Liver (tissue), 9 donors: ENCODE measurements around the gene TP53. TPM values are rescaled to one million over a fixed set of nuclear protein-coding genes. Genes with fewer than 3 reads are reported as not detected.

Source experiments
- DNase-seq: peaks from one replicate; pipeline ENCODE4 v3.0.0-alpha.2; 2017; ENCODE audit warnings: low spot score
- H3K27ac ChIP-seq, 2 donors: one replicate each; pipeline ENCODE4 v1.7.0; 2013; ENCODE audit warnings: inconsistent platforms in 2 of 2, low read length in 2 of 2, control low read depth in 1 of 2, low read depth in 1 of 2, mild to moderate bottlenecking in 1 of 2
- H3K27me3 ChIP-seq, 4 donors: one replicate each; pipeline versions ENCODE4 v1.6.1 to v1.7.0; 2013; ENCODE audit warnings: low read length in 3 of 4, inconsistent platforms in 1 of 4, mild to moderate bottlenecking in 1 of 4, moderate library complexity in 1 of 4; ENCODE audit not compliant: control insufficient read depth in 4 of 4, insufficient read depth in 4 of 4
- H3K36me3 ChIP-seq, 4 donors: one replicate each; pipeline versions ENCODE4 v1.6.1 to v1.7.0; 2013; ENCODE audit warnings: low read length in 3 of 4, mild to moderate bottlenecking in 3 of 4, low read depth in 1 of 4, moderate library complexity in 1 of 4; ENCODE audit not compliant: control insufficient read depth in 4 of 4, insufficient read depth in 3 of 4
- H3K4me1 ChIP-seq, 4 donors: one replicate each; pipeline versions ENCODE4 v1.6.1 to v1.7.0; 2013; ENCODE audit warnings: low read length in 3 of 4, mild to moderate bottlenecking in 3 of 4, moderate library complexity in 1 of 4; ENCODE audit not compliant: control insufficient read depth in 4 of 4, insufficient read depth in 4 of 4
- H3K4me3 ChIP-seq, 3 donors: one replicate each; pipeline versions ENCODE4 v1.6.1 to v1.7.0; 2013; ENCODE audit warnings: low read length in 3 of 3, control low read depth in 1 of 3, low read depth in 1 of 3, mild to moderate bottlenecking in 1 of 3
- H3K9ac ChIP-seq, 2 donors: one replicate each; pipeline ENCODE4 v1.7.0; 2013; ENCODE audit warnings: low read length in 2 of 2, mild to moderate bottlenecking in 2 of 2, moderate library complexity in 2 of 2, control low read depth in 1 of 2, low read depth in 1 of 2
- H3K9me3 ChIP-seq, 4 donors: one replicate each; pipeline versions ENCODE4 v1.6.1 to v1.7.0; 2013; ENCODE audit warnings: low read length in 3 of 4; ENCODE audit not compliant: control insufficient read depth in 4 of 4
- FOXA1 ChIP-seq: IDR thresholded peaks from 2 replicates; pipeline ENCODE4 v1.6.1; 2016; ENCODE audit warnings: antibody characterized with exemption
- HNF4A ChIP-seq, 2 donors: conservative IDR thresholded peaks; 2 replicates each; pipeline ENCODE4 v1.6.1; 2016; ENCODE audit warnings: antibody characterized with exemption in 2 of 2, mild to moderate bottlenecking in 2 of 2
- NR2F2 ChIP-seq: IDR thresholded peaks from 2 replicates; pipeline ENCODE4 v1.6.1; 2016; ENCODE audit warnings: antibody characterized with exemption
- RXRA ChIP-seq, 2 donors: IDR thresholded peaks; 2 replicates each; pipeline ENCODE4 v1.6.1; 2017 to 2018; ENCODE audit warnings: antibody characterized with exemption in 2 of 2, mild to moderate bottlenecking in 1 of 2
- YY1 ChIP-seq: IDR thresholded peaks from 2 replicates; pipeline ENCODE4 v1.6.1; 2016; ENCODE audit warnings: antibody characterized with exemption, mild to moderate bottlenecking
- WGBS: extraction: QIAGEN DNeasy Blood & Tissue Kit; methylation state at CpG from one replicate; pipeline ENCODE4 v1.1.7; 2013; 5-methylcytosine and 5-hydroxymethylcytosine counted together
- polyA plus RNA-seq, 2 donors: library from polyadenylated mRNA; stranded (reverse) in 1 of 2; unstranded in 1 of 2; fragments of 200-250 nt in 1 of 2; fragments of >200 nt in 1 of 2; fragmentation: Nextera tagmentation in 1 of 2; extraction: Ambion mirVana in 1 of 2; gene quantifications; one replicate each; pipeline versions ENCODE4 v1.2.1 to v1.2.3, GENCODE V29; 2013 to 2015
- total RNA-seq, 2 donors: library from RNA; depleted of rRNA; stranded (reverse); fragments of >200 nt; gene quantifications; one replicate each; pipeline ENCODE4 v1.2.3, GENCODE V29; 2014
- TF ChIP-seq, protein P1 (sequence below): IDR thresholded peaks from 2 replicates; pipeline ENCODE4 v1.6.1; 2016; ENCODE audit warnings: antibody characterized with exemption, mild to moderate bottlenecking
- TF ChIP-seq, protein P2 (sequence below): IDR thresholded peaks from 2 replicates; pipeline ENCODE4 v1.6.1; 2016; ENCODE audit warnings: antibody characterized with exemption
- TF ChIP-seq, protein P3 (sequence below): fragments of 150-350 bp; IDR thresholded peaks from 2 replicates; pipeline ENCODE4 v1.5.1; 2017; ENCODE audit warnings: improper control_type of control experiment, low read depth, low read length; ENCODE audit not compliant: missing input control
- TF ChIP-seq, protein P4 (sequence below): IDR thresholded peaks from 2 replicates; pipeline ENCODE4 v1.6.1; 2016; ENCODE audit warnings: antibody characterized with exemption
- donor health status: healthy.
- donor health status: healthy.
- donor health status: healthy.
- donor health status: healthy.
- donor health status: healthy.

TP53 gene
- total and polyA plus RNA-seq, 4 donors, result 8.3 to 18.4 (median 12.6) TPM

DNA sequence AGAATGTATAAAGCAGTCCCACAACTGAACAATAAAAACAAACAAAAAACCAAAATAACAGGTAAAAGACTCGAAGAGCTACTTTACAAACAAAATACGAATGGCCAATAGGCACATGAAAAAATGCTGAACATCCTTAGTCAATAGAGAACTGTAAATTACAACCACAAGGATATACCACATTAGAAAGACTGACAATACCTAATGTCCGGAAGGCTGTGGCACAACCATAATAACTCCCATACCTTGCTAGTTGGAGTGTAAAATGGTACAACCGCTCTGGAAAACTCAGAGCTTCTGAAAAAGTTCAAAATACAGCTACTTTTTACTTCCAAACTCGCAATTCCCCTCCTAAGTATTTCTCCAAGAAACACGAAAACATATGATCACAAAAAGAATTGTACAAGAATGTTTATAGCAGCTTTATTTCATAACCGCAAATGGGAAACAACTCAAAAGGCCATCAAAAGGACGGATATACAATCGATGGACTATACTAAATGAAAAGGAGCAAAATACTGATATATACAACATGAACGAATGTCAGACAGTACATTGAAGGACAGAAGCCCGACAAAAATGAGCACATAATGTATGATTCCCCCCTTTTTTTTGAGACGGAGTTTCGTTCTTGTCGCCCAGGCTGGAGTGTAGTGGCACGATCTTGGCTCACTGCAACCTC, 2.3 kb downstream of the TP53 start:
- Histone ChIP-seq H3K9ac (no peak overlapping the region), H3K27ac (peak overlapping the region; percentile 93 to 98), H3K27me3 (no peaks in the 10 kb centered on the region), H3K4me3 (peak overlapping the region in 2 of 3 donors; percentile 84 to 85), H3K36me3 (no peaks in the 10 kb centered on the region), H3K9me3 (no peaks in the 10 kb centered on the region), H3K4me1 (peaks cover 4 to 31% (median 24%) of the 10 kb centered on the region in 4 donors)
- DNase-seq, result no peak
- TF ChIP-seq, protein P1, sequence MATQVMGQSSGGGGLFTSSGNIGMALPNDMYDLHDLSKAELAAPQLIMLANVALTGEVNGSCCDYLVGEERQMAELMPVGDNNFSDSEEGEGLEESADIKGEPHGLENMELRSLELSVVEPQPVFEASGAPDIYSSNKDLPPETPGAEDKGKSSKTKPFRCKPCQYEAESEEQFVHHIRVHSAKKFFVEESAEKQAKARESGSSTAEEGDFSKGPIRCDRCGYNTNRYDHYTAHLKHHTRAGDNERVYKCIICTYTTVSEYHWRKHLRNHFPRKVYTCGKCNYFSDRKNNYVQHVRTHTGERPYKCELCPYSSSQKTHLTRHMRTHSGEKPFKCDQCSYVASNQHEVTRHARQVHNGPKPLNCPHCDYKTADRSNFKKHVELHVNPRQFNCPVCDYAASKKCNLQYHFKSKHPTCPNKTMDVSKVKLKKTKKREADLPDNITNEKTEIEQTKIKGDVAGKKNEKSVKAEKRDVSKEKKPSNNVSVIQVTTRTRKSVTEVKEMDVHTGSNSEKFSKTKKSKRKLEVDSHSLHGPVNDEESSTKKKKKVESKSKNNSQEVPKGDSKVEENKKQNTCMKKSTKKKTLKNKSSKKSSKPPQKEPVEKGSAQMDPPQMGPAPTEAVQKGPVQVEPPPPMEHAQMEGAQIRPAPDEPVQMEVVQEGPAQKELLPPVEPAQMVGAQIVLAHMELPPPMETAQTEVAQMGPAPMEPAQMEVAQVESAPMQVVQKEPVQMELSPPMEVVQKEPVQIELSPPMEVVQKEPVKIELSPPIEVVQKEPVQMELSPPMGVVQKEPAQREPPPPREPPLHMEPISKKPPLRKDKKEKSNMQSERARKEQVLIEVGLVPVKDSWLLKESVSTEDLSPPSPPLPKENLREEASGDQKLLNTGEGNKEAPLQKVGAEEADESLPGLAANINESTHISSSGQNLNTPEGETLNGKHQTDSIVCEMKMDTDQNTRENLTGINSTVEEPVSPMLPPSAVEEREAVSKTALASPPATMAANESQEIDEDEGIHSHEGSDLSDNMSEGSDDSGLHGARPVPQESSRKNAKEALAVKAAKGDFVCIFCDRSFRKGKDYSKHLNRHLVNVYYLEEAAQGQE, result no peak
- TF ChIP-seq, protein P2, sequence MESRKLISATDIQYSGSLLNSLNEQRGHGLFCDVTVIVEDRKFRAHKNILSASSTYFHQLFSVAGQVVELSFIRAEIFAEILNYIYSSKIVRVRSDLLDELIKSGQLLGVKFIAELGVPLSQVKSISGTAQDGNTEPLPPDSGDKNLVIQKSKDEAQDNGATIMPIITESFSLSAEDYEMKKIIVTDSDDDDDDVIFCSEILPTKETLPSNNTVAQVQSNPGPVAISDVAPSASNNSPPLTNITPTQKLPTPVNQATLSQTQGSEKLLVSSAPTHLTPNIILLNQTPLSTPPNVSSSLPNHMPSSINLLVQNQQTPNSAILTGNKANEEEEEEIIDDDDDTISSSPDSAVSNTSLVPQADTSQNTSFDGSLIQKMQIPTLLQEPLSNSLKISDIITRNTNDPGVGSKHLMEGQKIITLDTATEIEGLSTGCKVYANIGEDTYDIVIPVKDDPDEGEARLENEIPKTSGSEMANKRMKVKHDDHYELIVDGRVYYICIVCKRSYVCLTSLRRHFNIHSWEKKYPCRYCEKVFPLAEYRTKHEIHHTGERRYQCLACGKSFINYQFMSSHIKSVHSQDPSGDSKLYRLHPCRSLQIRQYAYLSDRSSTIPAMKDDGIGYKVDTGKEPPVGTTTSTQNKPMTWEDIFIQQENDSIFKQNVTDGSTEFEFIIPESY, result no peak
- no peak for TF ChIP-seq FOXA1
- WGBS, result 64% methylated on average over 15 of the region's 15 CpGs

DNA sequence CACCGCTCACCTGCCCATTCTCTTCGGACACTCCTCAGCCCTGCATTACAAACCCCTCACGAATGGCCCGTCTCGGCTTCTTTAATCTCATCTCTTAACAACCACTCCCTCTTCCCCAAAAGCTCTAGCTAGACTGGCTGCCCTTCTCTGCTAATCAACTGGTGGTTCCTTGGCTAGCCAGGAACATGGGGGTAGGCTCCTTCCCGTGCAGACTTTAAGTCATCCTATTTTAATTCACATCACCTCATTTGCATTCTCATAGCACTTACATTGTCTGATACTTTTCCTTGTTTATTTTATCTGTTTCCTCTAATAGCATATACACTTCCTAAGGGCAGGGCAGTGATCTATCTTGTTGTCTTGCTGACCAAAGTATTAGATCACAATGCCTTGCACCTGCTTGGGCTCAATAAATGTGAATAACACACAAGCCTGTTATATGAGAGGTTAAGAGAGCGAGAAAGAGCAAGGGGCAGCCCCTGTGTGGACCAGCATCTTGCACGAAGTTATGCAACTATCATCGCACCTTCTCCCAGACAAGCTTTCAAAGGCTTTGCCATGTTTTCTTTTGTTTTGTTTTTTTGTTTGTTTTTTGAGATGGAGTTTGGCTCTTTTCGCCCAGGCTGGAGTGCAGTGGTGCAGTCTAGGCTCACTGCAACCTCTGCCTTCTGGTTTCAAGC, 9.8 kb downstream of the TP53 start:
- no peak overlapping the region for H3K27ac ChIP-seq
- no peak for DNase-seq
- H3K36me3 ChIP-seq, result peaks cover 9 to 31% (median 22%) of the 10 kb centered on the region in 4 donors
- H3K4me3 ChIP-seq, result no peak overlapping the region
- H3K9ac ChIP-seq, result no peak overlapping the region
- TF ChIP-seq, protein P1, result no peak
- TF ChIP-seq, protein P3, sequence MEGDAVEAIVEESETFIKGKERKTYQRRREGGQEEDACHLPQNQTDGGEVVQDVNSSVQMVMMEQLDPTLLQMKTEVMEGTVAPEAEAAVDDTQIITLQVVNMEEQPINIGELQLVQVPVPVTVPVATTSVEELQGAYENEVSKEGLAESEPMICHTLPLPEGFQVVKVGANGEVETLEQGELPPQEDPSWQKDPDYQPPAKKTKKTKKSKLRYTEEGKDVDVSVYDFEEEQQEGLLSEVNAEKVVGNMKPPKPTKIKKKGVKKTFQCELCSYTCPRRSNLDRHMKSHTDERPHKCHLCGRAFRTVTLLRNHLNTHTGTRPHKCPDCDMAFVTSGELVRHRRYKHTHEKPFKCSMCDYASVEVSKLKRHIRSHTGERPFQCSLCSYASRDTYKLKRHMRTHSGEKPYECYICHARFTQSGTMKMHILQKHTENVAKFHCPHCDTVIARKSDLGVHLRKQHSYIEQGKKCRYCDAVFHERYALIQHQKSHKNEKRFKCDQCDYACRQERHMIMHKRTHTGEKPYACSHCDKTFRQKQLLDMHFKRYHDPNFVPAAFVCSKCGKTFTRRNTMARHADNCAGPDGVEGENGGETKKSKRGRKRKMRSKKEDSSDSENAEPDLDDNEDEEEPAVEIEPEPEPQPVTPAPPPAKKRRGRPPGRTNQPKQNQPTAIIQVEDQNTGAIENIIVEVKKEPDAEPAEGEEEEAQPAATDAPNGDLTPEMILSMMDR, result no peak
- no peak for TF ChIP-seq NR2F2
- TF ChIP-seq, protein P4, sequence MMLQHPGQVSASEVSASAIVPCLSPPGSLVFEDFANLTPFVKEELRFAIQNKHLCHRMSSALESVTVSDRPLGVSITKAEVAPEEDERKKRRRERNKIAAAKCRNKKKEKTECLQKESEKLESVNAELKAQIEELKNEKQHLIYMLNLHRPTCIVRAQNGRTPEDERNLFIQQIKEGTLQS, result no peak
- TF ChIP-seq RXRA (IDR thresholded peaks at IDR 0.05), result no peak
- TF ChIP-seq FOXA1, result no peak
- TF ChIP-seq YY1, result no peak
- no peak for TF ChIP-seq HNF4A (conservative IDR thresholded peaks at IDR 0.05)
- TF ChIP-seq, protein P2, result no peak
- peaks cover 4 to 10% (median 5%) of the 10 kb centered on the region in 4 donors for H3K9me3 ChIP-seq
- 85% methylated on average over 10 of the region's 10 CpGs for WGBS
- H3K4me1 ChIP-seq, result no peaks in the 10 kb centered on the region
- H3K27me3 ChIP-seq, result no peaks in the 10 kb centered on the region
